Fibroblast of pulmonary artery (primary cell): Measurements from ENCODE around the gene TM4SF5.
A peak's percentile ranks its signal among the peaks of the same experiment; 100 is the strongest.

Source experiments
- DNase-seq: peaks from one replicate; pipeline ENCODE4 v3.0.0-alpha.2; 2010; ENCODE audit warnings: low read depth
- H3K4me3 ChIP-seq: replicated peaks from 2 replicates; pipeline ENCODE4 v1.5.1; 2011; ENCODE audit warnings: low read depth, mild to moderate bottlenecking, control low read depth, low read length, moderate library complexity
- CTCF ChIP-seq: IDR thresholded peaks from 2 replicates; pipeline ENCODE4 v1.5.1; 2011; ENCODE audit warnings: mild to moderate bottlenecking, control low read depth, low read length, inconsistent platforms; ENCODE audit errors: missing control alignments

TM4SF5 gene

GRCh38 chr17:4734857-4735475 is 36.7 kb upstream of the TM4SF5 start:
- TF ChIP-seq CTCF = no peak
- no peak overlapping the region for H3K4me3 ChIP-seq
- no peak for DNase-seq

GRCh38 chr17:4735876-4736651 is 35.6 kb upstream of the TM4SF5 start:
- no peak for TF ChIP-seq CTCF
- H3K4me3 ChIP-seq = no peak overlapping the region
- peak; percentile 40 for DNase-seq

- TF ChIP-seq CTCF = no peak
- DNase-seq = no peak
- H3K4me3 ChIP-seq = peak overlapping the region; percentile 64
Measured at GRCh38 chr17:4738136-4739121, 33.3 kb upstream of the TM4SF5 start.

GRCh38 chr17:4739122-4740024 is 32.3 kb upstream of the TM4SF5 start, which contains the start of the genes CXCL16 and ZMYND15:
Gene CXCL16, minus strand, starts transcription at chr17:4739928. Its CDS starts 589 bp downstream, at chr17:4739339.
Gene ZMYND15, plus strand, starts transcription at chr17:4739833. Its CDS starts 716 bp downstream, at chr17:4740549.
- peak; percentile 20 for DNase-seq
- TF ChIP-seq CTCF = no peak
- peak within 1 kb of the TSS; percentile 64 for H3K4me3 ChIP-seq

GRCh38 chr17:4740025-4740351 is 31.7 kb upstream of the TM4SF5 start:
- no peak for DNase-seq
- no peak for TF ChIP-seq CTCF
- H3K4me3 ChIP-seq = peak overlapping the region; percentile 64

GRCh38 chr17:4740584-4740983 is 31.1 kb upstream of the TM4SF5 start:
- H3K4me3 ChIP-seq = no peak overlapping the region
- TF ChIP-seq CTCF = no peak
- DNase-seq = no peak
